ENCODE data around the gene GPBAR1.

The GPBAR1 gene, protein sequence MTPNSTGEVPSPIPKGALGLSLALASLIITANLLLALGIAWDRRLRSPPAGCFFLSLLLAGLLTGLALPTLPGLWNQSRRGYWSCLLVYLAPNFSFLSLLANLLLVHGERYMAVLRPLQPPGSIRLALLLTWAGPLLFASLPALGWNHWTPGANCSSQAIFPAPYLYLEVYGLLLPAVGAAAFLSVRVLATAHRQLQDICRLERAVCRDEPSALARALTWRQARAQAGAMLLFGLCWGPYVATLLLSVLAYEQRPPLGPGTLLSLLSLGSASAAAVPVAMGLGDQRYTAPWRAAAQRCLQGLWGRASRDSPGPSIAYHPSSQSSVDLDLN

DNA sequence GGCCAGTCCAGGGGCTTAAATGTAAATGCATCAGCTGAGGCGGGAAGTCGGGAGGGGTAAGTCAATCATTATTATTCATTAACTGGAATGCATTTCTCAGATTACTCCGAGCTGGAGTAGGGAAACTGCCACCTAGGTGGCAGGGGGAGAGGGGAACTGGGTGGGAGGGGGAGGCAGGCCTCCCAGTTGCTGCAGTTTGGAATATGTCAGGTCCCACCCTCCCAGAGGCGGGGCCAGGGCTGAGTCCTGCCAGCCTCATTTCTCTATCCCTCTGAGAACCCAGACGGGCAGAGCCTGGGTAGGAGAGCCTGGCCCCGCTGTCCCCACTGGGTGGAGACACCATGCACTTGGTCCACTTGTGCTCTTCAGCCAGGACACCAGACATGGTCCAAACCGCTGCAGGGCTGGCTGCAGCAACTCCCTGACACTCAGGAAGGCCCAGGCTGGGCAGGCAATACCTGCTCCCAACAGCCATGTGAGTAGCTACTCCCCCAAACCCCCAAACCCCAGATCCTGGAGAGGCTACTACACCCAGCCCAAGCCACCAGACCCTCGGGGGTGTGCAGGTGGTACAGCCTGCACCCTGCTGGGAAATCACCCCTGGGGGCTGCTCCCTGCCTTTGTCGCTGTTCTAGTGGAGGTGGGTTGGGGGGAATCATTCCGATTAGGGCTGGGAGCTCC is at the start of gene GPBAR1:
GPBAR1 (plus strand) TSS at position 274 of the 681 bp plus-strand sequence. CDS start 1,710 bp downstream, outside the sequence.
- DNase-seq = no peak

DNA sequence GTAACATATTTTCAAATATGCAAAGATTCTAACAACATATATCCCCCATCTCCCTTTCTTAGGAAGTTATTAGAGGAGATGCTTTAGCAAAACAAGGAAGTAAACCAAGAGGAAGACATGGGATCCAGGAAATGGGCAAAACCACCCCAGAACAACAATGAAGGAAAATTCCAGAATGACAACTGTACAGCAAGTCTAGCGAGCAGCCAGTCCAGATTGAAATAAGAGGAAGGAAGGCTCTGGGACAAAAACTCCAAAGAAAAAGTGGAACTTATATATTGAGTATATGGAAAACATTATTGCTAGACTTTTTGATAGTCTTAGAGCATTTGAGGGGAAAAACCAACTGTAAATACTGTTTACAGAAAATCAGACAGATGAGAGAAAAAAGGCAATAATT is 46.7 kb upstream of the GPBAR1 start:
- DNase-seq = no peak

- no peak for DNase-seq
These were observed 44.5 kb upstream of the GPBAR1 start for GRCh38 chr2:218216336-218216673.

DNA sequence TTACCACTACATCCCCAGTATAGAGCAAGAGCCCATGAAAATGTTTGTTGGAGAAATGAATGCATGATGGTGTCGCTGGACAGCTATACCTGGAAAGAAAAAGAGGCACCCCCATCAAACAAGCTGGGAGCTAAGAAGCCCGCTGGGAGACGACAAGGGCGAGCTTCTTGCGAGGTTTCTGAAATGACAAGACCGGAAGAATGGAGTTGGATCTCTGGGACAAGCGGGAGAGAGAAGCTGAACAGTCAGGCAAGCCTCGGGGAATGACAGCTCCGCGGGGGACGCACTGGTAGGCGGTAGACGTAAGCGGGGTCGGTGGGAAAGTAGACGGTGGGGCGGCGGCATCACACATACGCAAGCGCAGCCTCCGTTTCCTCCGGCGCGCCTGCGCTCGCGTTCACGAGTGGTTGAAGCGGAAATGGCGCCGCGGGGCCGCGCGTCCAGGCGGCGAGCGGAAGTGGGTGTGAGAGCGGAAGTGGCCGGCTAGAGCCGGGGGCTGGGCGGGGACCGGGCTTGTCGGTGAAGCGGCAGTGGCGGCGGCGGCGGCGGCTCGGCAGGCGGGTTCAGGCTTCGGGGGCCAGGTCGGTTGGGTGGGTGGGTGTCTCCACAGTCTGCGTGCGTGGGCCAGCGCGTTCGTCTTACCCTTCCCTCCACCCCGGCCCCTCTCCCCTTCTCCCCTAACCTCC is 44.0 kb upstream of the GPBAR1 start, which contains the start of gene ARPC2:
ARPC2 (plus strand) TSS at position 516 of the 686 bp plus-strand sequence. CDS start 282 bp downstream, outside the sequence.
- DNase-seq = peak; percentile 89

DNA sequence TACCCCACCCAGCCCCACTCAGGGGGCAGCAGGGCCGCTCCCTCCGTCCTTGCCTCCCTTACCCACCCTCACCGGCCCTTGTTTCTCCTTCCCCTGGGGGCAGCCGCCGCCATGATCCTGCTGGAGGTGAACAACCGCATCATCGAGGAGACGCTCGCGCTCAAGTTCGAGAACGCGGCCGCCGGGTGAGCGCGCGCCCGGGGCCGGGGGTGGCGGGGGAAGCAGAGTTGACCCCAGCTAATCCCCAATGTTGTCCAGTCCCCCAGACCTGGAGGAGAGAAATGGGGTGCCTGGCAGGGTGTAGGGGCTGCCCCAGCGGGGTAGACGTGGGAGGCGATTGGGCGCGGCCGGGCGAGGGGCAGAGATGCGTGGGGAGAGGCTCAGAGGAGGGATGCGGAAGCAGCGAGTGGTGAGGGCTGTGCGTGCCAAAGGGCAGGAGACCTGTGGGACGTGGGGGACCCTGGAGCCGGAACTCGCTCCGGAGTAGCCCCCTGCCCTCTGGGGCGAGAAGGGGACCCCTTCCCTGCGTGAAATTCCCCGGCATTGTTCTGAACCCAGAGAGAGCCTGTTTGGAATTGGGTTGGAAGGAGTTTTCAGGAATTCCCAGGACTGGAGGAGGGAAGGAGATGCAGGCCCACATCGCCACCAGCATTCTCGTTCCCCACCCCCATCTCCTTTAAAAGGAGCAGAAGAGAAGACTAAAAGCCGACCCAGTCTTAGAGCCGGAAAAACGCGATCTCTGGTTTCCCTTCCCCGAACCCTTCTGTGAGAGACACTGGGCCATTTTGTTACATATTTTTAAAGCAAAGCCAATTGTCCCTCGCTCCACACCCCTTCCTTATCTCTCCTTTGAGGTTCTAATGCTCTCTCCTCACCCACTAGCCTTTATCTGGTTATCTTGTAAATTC is 43.2 kb upstream of the GPBAR1 start:
- peak; percentile 38 for DNase-seq

GRCh38 chr2:218218268-218219185 is 42.3 kb upstream of the GPBAR1 start:
- no peak for DNase-seq

- no peak for DNase-seq
These were observed 40.9 kb upstream of the GPBAR1 start for GRCh38 chr2:218219934-218220333.

DNA sequence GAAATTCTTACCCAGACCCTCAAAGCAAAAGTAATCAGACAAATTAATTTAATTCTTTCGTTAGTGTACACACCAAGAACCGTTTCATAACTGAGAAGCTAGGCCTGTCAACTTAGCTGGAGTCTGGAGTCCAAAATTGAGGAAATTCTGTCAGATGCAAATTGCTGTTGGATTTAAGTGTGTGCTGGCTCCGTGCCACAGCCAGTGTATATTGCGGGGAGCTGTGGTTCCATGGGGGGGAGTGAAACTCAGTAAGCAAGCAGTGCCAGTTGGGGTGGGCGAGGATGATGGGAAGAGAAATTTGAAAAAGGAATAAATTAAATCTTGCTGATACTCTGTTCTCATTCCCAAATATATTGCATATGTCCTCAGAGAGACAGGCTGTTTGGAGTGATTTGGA is 39.8 kb upstream of the GPBAR1 start:
- DNase-seq = no peak

DNA sequence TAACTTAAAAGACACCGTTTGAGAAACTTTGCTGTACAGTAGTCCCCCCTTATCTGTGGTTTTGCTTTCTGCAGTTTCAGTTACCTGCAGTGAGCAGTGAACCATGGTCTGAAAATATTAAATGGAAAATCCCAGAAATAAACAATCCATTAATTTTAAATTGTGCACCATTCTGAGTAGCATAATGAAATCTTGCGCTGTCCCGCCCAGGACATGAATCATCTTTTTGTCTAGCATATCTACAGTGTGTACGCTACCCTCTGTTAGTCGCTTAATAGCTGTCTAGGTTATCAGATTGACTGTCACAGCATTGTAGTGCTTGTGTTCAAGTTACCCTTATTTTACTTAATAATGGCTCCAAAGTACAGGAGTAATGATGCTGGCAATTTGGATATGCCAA is 37.8 kb upstream of the GPBAR1 start:
- no peak for DNase-seq

DNA sequence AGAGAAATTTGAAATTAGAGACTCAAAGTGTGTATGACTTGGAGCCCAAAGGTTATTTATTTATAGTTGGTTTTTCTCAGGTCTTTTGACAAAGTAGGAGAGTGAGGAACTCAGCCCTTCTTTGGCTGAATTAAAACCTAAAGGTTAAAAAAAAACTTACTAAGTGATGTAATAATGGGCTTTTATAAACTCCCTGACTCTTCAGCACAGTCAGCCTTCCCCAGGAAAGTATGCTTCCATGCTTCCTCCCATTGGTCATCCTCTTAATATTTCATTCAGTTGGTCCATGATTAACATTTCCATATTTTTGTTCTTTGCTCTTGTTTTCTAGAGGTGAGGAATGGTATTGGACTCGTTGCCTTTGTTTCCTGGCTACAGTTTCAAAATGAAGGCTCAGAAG is 36.6 kb upstream of the GPBAR1 start:
- DNase-seq = no peak

DNA sequence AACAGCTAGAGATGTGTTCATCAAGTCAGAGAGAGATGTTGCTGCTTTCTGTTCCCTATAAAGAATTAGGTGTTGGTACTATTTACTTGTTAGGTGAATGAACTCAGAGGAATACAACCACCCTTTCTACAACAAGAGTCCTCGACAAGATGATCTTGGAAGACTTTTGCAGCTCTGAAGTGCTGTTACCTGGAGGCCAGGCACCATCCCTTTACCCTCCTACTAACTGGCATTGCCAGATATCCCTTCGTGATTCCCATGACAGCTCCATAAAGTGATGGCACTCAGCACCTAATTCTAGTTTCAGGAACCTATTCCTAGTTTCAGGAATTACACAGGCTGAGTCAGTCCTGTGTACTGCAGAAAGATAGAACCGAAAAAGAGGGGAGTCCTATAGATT is 33.9 kb upstream of the GPBAR1 start:
- DNase-seq = no peak

GRCh38 chr2:218228366-218229090 is 32.3 kb upstream of the GPBAR1 start:
- no peak for DNase-seq

- DNase-seq = no peak
These were observed 31.6 kb upstream of the GPBAR1 start for GRCh38 chr2:218229239-218229638.

GRCh38 chr2:218229851-218230250 is 31.0 kb upstream of the GPBAR1 start:
- no peak for DNase-seq

- no peak for DNase-seq
These were observed 29.9 kb upstream of the GPBAR1 start for GRCh38 chr2:218230882-218231281.

- DNase-seq = no peak
These were observed 27.3 kb upstream of the GPBAR1 start for GRCh38 chr2:218233543-218233942.

GRCh38 chr2:218234521-218234920 is 26.3 kb upstream of the GPBAR1 start:
- no peak for DNase-seq

DNA sequence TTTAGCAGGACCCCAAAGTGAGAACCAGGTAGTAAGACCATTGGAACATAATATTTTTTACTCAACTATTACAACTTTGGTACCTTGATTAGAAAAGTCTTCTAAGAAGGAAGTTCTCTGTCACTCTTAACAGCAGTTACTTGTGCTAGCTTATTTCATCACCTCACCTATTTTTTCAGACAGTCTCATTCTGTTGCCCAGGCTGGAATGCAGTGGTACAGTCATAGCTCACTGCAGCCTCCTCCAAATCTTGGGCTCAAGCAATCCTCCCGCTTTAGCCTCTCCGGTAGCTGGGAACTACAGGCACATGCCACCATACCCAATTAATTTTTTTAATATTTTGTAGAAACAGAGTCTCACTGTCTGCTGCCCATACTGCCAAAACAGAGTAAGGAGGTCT is 25.8 kb upstream of the GPBAR1 start:
- DNase-seq = no peak

DNA sequence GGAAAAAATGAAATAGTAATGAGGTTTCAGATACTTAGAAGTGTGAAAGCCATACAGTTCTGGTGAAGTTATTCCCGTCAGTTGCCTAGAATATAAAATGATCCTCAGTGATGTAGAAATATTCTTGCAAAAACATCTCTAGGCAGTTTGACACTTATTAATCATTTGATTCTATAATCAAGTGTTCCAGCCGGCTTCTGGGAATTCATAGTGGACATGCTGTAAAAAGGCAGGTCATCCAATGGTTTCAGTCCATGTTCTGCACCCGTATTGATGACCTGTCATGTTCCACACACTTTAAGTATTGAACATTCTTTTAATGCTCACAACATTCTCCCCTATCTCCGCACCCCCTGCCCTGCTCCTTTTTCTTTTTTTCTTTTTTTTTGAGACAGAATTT is 24.0 kb upstream of the GPBAR1 start:
- no peak for DNase-seq

- no peak for DNase-seq
These were observed 21.9 kb upstream of the GPBAR1 start for GRCh38 chr2:218238887-218239286.

DNA sequence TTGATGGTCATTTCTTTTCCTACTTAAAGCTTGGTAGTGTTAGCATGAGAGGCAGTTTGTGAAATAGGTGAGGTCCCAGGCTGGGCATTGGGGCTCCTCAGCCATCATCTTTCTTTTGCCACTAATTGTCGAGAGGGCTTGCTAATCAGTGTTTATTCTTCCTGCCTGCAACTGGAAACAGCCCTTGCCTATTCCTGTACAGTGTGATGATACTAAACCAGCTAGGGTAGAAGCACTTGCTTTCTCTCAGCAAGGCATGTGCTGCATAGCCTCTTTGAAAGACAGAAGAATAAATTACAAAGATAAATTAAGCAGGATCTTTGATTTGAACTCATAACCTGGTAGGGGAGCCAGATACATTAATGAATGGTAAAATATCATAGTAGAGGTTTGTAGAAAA is 16.6 kb upstream of the GPBAR1 start:
- no peak for DNase-seq

All from 8988T (cell line).